ENCODE data around the gene C4BPA.

- TF ChIP-seq POLR2AphosphoS5 (IDR thresholded peaks at IDR 0.05): no peak
- TF ChIP-seq, protein P1, sequence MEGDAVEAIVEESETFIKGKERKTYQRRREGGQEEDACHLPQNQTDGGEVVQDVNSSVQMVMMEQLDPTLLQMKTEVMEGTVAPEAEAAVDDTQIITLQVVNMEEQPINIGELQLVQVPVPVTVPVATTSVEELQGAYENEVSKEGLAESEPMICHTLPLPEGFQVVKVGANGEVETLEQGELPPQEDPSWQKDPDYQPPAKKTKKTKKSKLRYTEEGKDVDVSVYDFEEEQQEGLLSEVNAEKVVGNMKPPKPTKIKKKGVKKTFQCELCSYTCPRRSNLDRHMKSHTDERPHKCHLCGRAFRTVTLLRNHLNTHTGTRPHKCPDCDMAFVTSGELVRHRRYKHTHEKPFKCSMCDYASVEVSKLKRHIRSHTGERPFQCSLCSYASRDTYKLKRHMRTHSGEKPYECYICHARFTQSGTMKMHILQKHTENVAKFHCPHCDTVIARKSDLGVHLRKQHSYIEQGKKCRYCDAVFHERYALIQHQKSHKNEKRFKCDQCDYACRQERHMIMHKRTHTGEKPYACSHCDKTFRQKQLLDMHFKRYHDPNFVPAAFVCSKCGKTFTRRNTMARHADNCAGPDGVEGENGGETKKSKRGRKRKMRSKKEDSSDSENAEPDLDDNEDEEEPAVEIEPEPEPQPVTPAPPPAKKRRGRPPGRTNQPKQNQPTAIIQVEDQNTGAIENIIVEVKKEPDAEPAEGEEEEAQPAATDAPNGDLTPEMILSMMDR (IDR thresholded peaks at IDR 0.05): no peak
- no peak for TF ChIP-seq POLR2A (IDR thresholded peaks at IDR 0.05)
Measured at GRCh38 chr1:207152792-207153468, 48.9 kb downstream of the C4BPA start.
